ENCODE measurements around the gene FBXW7. TPM values are rescaled to one million over a fixed set of nuclear protein-coding genes. Genes with fewer than 3 reads are reported as not detected.

FBXW7 gene
- total RNA-seq, 1 donor from 2014 or later = 61.1 TPM

DNA sequence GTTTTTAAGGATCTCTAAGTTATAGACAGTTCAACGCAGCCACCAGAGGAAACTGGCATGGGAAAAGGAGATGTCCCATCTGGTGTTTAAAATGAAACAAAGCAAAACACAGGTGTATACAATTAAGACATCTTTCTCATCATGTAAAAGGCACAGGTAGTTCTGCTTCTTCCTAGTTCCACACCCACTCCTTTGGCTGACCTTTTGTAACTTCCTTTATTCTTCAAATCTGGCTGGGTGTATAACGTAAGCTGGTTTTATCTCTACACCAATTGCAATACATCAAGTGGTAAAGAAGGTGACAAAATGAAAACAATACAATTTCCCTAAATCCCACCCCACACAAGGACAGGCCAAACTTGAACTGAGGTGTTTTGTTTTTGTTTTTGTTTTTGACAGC, 27.3 kb upstream of the FBXW7 start:
- no peak overlapping the region for H3K27ac ChIP-seq
- H3K4me1 ChIP-seq = no peaks in the 10 kb centered on the region
- DNase-seq (ENCODE audit: extremely low spot score in 2 of 2) = no peak
- no peak overlapping the region for H3K4me3 ChIP-seq
- TF ChIP-seq POLR2AphosphoS5 (IDR thresholded peaks at IDR 0.05; ENCODE audit: insufficient read depth in 1 of 2, low read depth in 1 of 2) (no peak), POLR2A (IDR thresholded peaks at IDR 0.05) (no peak)
- TF ChIP-seq, protein P1, sequence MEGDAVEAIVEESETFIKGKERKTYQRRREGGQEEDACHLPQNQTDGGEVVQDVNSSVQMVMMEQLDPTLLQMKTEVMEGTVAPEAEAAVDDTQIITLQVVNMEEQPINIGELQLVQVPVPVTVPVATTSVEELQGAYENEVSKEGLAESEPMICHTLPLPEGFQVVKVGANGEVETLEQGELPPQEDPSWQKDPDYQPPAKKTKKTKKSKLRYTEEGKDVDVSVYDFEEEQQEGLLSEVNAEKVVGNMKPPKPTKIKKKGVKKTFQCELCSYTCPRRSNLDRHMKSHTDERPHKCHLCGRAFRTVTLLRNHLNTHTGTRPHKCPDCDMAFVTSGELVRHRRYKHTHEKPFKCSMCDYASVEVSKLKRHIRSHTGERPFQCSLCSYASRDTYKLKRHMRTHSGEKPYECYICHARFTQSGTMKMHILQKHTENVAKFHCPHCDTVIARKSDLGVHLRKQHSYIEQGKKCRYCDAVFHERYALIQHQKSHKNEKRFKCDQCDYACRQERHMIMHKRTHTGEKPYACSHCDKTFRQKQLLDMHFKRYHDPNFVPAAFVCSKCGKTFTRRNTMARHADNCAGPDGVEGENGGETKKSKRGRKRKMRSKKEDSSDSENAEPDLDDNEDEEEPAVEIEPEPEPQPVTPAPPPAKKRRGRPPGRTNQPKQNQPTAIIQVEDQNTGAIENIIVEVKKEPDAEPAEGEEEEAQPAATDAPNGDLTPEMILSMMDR (IDR thresholded peaks at IDR 0.05) = no peak
- H3K9me3 ChIP-seq = no peaks in the 10 kb centered on the region
- H3K27me3 ChIP-seq = no peaks in the 10 kb centered on the region
- intact Hi-C loops (cut with DNase I) = no loop called here
- H3K36me3 ChIP-seq = no peaks in the 10 kb centered on the region

DNA sequence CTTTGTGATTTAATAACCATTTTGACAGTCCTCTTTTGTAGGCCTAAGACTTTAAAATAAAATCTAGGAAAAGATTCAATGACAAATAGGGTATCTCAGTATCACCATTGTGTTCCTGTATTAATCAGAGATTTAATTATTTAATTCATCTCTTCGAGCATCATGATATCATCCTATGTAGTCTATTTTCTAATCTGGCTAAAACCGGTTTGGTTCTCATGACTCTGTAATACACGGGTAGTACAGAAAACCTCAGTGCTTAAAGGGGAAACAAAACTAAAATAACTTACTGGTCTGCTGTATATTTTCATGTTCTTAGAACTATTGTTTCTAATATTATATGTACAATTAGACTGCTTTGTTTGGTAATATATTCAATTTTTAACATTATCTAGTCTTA, 23.7 kb upstream of the FBXW7 start:
- intact Hi-C loops (cut with DNase I) = no loop called here
- Histone ChIP-seq H3K4me1 (no peaks in the 10 kb centered on the region), H3K36me3 (no peaks in the 10 kb centered on the region), H3K27me3 (no peaks in the 10 kb centered on the region), H3K27ac (no peak overlapping the region), H3K4me3 (no peak overlapping the region), H3K9me3 (no peaks in the 10 kb centered on the region)
- no peak for DNase-seq (ENCODE audit: extremely low spot score in 2 of 2)
- TF ChIP-seq POLR2A (IDR thresholded peaks at IDR 0.05) = no peak
- TF ChIP-seq POLR2AphosphoS5 (IDR thresholded peaks at IDR 0.05; ENCODE audit: insufficient read depth in 1 of 2, low read depth in 1 of 2) = no peak
- TF ChIP-seq, protein P1 (IDR thresholded peaks at IDR 0.05) = no peak

DNA sequence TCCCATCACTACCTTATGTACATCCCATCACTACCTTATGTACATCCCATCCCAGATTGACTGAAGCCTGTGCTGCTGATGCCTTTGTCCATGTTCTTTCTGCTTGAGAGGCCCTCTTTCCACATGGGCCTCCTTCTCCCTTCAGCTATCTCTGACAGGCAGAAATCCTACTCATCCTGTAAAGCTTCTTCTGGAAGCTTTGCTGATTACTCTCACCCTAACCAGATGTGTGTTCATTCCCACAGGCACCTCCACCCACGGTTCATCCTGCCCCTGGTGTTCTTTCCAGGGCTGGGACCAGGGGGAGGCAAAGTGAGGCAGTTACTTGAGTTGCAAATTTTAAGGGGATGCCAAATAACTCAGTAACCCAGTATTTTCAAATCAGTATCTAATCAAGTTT, 22.5 kb upstream of the FBXW7 start:
- Histone ChIP-seq H3K4me3 (no peak overlapping the region), H3K27ac (no peak overlapping the region), H3K27me3 (no peaks in the 10 kb centered on the region), H3K4me1 (no peaks in the 10 kb centered on the region), H3K9me3 (no peaks in the 10 kb centered on the region), H3K36me3 (no peaks in the 10 kb centered on the region)
- TF ChIP-seq, protein P1 (IDR thresholded peaks at IDR 0.05) = no peak
- TF ChIP-seq POLR2AphosphoS5 (IDR thresholded peaks at IDR 0.05; ENCODE audit: insufficient read depth in 1 of 2, low read depth in 1 of 2) (no peak), POLR2A (IDR thresholded peaks at IDR 0.05) (no peak)
- no peak for DNase-seq (ENCODE audit: extremely low spot score in 2 of 2)
- intact Hi-C loops (cut with DNase I) = no loop called here

DNA sequence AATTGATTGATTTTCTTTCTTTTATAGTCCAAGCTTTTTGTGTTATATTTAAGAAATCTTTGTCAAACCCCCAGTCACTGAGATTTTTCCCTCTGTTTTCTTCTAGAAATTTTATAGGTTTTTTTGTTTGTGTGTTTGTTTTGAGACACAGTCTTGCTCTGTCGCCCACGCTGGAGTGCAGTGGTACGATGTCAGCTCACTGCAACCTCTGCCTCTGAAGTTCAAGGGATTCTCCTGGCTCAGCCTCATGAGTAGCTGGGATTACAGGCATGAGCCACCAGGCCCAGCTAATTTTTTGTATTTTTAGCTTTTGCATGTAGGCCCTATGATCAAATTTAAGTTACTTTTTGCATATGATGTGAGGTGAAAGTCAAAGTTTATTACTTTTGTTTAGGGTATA, 20.9 kb upstream of the FBXW7 start:
- Histone ChIP-seq H3K9me3 (no peaks in the 10 kb centered on the region), H3K4me3 (no peak overlapping the region), H3K4me1 (no peaks in the 10 kb centered on the region), H3K36me3 (no peaks in the 10 kb centered on the region), H3K27ac (no peak overlapping the region), H3K27me3 (no peaks in the 10 kb centered on the region)
- intact Hi-C loops (cut with DNase I) = no loop called here
- no peak for DNase-seq (ENCODE audit: extremely low spot score in 2 of 2)
- TF ChIP-seq, protein P1 (IDR thresholded peaks at IDR 0.05) = no peak
- TF ChIP-seq POLR2A (IDR thresholded peaks at IDR 0.05) = no peak
- TF ChIP-seq POLR2AphosphoS5 (IDR thresholded peaks at IDR 0.05; ENCODE audit: insufficient read depth in 1 of 2, low read depth in 1 of 2) = no peak

DNA sequence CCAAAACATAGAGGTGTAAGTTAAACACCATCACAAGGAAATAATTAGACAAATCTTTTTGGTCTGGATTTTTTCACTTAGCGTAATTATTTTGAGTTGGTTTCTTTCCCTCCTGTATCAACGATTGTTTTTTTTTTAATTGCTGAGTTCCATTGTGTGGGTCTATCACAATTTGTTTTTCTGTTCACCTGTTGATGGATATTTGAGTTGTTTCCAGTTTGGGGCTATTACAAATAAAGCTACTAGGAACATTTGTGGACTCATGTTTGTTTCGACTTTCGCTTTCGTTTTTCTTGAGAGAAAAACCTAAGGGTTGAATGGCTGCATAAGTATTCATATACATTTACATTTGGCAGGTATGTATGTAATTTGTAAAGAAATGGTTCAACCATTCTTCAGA, 20.4 kb upstream of the FBXW7 start:
- intact Hi-C loops (cut with DNase I) = no loop called here
- no peak for TF ChIP-seq POLR2AphosphoS5 (IDR thresholded peaks at IDR 0.05; ENCODE audit: insufficient read depth in 1 of 2, low read depth in 1 of 2)
- TF ChIP-seq POLR2A (IDR thresholded peaks at IDR 0.05) = no peak
- TF ChIP-seq, protein P1 (IDR thresholded peaks at IDR 0.05) = no peak

More for the DNA sequence above, 20.4 kb upstream of the FBXW7 start:
- Histone ChIP-seq H3K27ac (no peak overlapping the region), H3K4me3 (no peak overlapping the region), H3K36me3 (no peaks in the 10 kb centered on the region), H3K9me3 (no peaks in the 10 kb centered on the region), H3K4me1 (no peaks in the 10 kb centered on the region), H3K27me3 (no peaks in the 10 kb centered on the region)
- DNase-seq (ENCODE audit: extremely low spot score in 2 of 2) = no peak
